GM11168 (cell line): ENCODE data around the gene STX4.

ENCODE experiments used
- in situ Hi-C: fragments of 300-500 bp; cut with MboI; formaldehyde crosslinking; loops from one replicate; pipeline ENCODE4 v1.12.0; 2022; ENCODE audit warnings: low sequenced_read_pairs; ENCODE audit not compliant: unreplicated experiment

The STX4 gene

GRCh38 chr16:30997725-30998711 is 35.3 kb upstream of the STX4 start:
- in situ Hi-C loops: loop anchor here (25.0 kb wide), 2 partner anchors 289 to 439 kb away; partner anchors contain the start of genes COX6A2 and ZNF843

GRCh38 chr16:30998852-30999761 is 34.3 kb upstream of the STX4 start:
- in situ Hi-C loops: loop anchor here (25.0 kb wide), 2 partner anchors 288 to 438 kb away; partner anchors contain the start of genes COX6A2 and ZNF843

- in situ Hi-C loops: no loop called here
Measured at GRCh38 chr16:31000671-31001382, 32.5 kb upstream of the STX4 start.

GRCh38 chr16:31001507-31002249 is 31.7 kb upstream of the STX4 start:
- in situ Hi-C loops: no loop called here

- in situ Hi-C loops: no loop called here
Measured at GRCh38 chr16:31002250-31002700, 31.1 kb upstream of the STX4 start.

GRCh38 chr16:31002862-31003341 is 30.5 kb upstream of the STX4 start:
- in situ Hi-C loops: no loop called here

GRCh38 chr16:31003744-31004143 is 29.6 kb upstream of the STX4 start:
- in situ Hi-C loops: no loop called here

DNA sequence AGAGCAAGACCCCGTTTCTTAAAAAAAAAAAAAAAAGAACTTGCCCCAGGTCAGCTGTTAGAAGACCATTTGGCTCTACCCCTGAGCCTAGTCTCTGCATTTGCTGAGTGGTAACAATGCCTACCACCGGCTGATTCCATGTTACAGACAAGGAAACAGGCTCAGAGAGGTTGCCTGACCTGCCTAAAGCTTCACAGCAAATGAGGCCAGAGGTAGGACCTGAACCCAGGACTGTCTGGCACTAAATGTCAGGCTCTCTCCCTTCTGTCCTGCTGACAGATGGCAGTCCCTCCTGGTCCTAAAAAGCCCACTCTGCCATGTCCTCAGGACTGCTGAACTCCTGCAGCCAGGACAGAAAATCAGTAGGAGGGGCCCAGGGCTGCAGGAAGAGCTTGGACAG is 28.7 kb upstream of the STX4 start:
- in situ Hi-C loops: no loop called here

DNA sequence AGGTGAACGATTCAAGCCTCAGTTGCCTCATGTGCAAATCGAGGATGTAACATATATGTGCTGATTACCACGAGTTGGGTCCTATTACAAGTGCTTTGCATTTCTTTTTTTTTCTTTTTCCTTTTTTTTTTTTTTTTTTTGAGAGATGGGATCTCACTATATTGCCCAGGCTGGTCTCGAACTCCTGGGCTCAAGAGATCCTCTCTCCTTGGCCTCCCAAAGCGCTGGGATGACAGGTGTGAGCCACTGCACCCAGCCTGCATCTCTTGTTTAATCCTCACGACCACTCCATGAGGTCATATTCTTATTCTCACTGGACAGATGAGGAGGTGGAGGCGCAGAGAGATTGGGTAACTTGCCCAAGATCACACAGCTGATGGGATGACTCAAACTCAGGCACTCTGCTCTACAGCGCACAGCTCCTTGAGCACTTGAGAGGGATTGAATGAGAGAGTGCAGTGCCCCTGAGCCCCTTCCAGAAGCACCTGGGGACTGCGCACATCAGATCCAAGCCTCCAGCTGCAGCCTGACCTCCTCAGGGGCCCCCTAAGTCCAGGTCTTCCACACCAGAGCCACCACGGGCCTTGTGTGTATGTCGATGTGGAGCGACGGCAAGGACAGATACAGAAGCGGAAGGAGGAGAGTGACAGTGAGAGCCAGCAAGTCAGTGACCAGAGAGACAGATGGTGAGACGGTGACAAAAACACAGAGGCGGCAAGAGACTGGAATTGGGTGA is 27.8 kb upstream of the STX4 start:
- in situ Hi-C loops: no loop called here

- in situ Hi-C loops: no loop called here
Measured at GRCh38 chr16:31006086-31006385, 27.3 kb upstream of the STX4 start.

- in situ Hi-C loops: no loop called here
Measured at GRCh38 chr16:31006589-31006988, 26.8 kb upstream of the STX4 start.

DNA sequence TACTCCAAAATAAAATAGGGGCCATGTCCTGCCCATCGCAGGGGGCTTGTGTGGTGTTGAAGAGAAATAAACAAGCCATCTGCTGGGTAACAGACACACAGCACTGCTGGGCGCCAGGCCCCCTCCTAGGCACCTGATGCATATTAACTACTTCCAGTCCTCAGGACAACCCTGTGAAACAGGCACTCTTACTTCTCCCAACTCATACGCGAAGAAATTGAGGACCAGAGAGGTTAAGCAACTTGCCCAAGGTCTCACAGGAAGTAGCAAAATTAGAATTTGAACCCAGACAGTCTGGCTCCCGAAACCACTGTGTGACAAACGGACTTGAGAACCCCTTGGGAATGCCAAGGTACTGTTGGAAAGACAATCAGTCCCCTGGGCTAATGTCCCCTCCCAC is 25.7 kb upstream of the STX4 start:
- in situ Hi-C loops: no loop called here

DNA sequence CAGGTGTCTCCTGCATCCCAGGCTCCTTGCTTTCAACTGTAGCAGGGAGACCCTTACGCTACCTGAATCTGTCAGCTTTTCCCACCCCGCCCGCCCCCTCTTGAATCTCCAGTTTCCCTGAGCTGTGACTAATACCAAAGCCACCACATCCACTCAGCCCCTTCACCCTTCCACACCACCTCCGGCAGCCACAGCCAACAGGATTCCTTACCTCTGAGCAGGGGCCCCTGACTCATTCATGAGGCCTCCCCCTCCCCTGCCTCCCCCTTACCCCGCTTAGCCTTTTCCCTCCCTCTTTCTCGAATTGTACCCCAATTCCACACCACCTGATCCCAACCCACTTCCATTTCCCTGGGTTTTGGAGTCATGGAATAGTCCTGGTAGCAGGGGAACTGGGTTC is 25.2 kb upstream of the STX4 start:
- in situ Hi-C loops: no loop called here

DNA sequence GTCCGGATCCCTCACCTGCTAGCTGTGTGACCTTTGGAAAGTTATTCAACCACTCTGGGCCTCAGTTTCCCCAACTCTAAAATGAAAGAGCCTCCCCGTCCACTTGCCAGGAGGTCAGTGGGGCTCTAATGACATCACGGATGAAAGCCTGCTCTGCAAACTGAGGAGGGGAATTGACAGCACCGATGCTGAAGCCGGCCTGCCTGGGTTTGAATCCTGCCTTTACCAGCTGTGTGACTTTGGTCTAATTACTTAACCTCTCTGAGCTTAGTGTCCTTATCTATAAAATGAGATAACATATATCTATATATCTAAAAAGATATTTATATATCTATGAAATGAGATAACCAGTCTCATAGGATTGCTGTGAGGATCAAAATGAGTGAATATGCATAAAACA is 24.8 kb upstream of the STX4 start:
- in situ Hi-C loops: no loop called here

- in situ Hi-C loops: no loop called here
Measured at GRCh38 chr16:31009120-31009519, 24.2 kb upstream of the STX4 start.

DNA sequence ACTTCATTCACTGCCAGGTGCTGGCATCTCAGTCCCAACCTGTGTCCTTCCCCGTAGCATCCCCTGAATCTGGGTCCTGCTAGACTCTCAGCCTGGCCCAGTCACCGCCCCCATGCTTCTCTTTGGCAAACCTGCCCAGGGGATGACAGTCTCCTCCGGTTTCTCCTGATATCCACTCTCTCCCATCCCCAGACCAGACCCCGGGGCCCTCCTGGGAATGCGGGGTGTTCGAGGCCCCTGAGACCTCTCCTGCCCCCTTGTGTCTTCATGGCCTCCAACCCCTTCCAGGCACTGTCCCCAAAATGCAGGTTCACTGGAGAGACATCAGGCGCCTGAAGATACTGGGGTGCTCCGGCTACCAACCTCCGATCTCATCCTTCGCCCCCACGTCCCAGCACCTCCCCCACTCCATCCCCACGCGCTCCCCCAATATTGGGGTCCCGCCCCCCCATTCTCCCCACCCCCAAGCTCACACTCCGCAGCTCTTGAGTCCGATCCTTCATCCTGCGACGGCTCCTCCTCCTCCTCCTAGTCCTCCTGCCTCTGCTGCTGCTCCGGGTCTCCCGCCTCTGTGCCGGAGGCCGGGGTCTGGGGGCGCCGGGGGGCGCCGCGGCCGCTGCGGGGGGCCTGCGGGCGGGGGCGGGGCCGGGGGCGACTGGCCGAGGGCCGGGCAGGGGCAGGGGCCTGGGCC is 23.3 kb upstream of the STX4 start:
- in situ Hi-C loops: no loop called here

DNA sequence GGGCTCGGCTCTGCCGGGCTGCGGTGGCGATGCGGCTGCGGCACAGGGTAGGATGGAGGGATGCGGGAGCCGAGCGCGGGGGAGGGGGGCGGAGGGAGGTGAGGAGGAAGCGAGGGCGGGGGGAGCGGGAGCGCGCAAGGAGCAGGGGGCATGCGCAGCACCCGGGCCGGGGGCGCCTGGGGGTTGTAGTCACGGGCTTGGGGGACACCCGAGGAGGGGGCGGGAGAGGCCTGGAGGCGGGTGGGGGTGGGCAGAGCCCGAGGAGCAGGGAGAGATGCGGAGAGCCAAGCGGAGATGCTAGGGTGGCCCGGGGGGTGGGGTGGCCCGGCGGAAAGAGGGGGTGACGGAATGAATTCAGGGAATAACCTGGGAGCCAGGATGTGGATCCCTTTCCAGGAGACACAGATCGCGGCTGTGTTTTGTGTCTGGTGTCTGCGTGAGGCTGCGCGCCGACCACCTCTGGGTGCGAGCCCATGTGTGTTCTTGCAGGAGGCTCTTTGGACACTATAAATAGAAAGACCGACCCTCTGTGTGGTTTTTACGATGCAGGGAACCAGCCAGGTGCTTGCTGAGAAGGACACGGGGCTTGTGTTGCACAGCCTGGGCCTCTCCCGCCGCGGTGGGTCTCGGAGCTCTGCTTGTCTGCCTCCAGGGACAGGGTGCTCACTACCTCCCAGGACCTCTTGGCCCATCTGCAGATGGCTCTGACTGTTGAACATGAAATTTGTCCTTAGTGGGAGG is 22.6 kb upstream of the STX4 start, which contains the start of gene STX1B:
STX1B (minus strand) TSS at position 54 of the 741 bp plus-strand sequence. CDS start 242 bp downstream, outside the sequence.
- in situ Hi-C loops: no loop called here
